ENCODE data around the gene PRRT2. TPM values are rescaled to one million over a fixed set of nuclear protein-coding genes. Genes with fewer than 3 reads are reported as not detected.
A peak's percentile ranks its signal among the peaks of the same experiment; 100 is the strongest.

Gene PRRT2
- total and polyA plus RNA-seq, 10 of the 15 experiments (the other 5 are each of a cell fraction or from before 2014, with no cell fraction given) = 0.08 to 0.49 (median 0.12) TPM; not detected in 4

GRCh38 chr16:29815793-29816693 is 4.0 kb downstream of the PRRT2 start, which contains the start of gene PAGR1 (continued):
- TF ChIP-seq PKNOX1 (IDR thresholded peaks at IDR 0.05) = peak; percentile 53; the same call in 1 of the 2 replicates
- 0 out of 2 replicates have a peak, but pooled peaks have one; percentile 23 for TF ChIP-seq RCOR1 (conservative IDR thresholded peaks at IDR 0.05; ENCODE audit: low read depth, low read length)
- TF ChIP-seq ESRRA (IDR thresholded peaks at IDR 0.05; ENCODE audit: low read length) = no peak; the same call in 1 of the 2 replicates
- TF ChIP-seq RAD21 (IDR thresholded peaks at IDR 0.05; ENCODE audit: insufficient read depth, low read depth, low read length) = peak; percentile 67
- TF ChIP-seq IRF4 (IDR thresholded peaks at IDR 0.05; ENCODE audit: low read depth, low read length) = no peak
- TF ChIP-seq EED (IDR thresholded peaks at IDR 0.05; ENCODE audit: low read depth) = peak; percentile 19; the same call in 1 of the 2 replicates
- no peak for TF ChIP-seq SUPT20H (IDR thresholded peaks at IDR 0.05; ENCODE audit: borderline replicate concordance, control insufficient read depth, low read depth, low read length)
- TF ChIP-seq MTA2 (IDR thresholded peaks at IDR 0.05; ENCODE audit: low read depth) = no peak
- no peak for TF ChIP-seq ZSCAN29 (IDR thresholded peaks at IDR 0.05)
- TF ChIP-seq POU2F2 (IDR thresholded peaks at IDR 0.05; ENCODE audit: borderline replicate concordance, low read depth, low read length) = peak; percentile 17; the same call in 2 of the 3 replicates
- TF ChIP-seq STAT3 (IDR thresholded peaks at IDR 0.05; ENCODE audit: low read depth, low read length) = no peak

All from GM12878 (cell line).